Measurements from ENCODE around the gene DEFB116.

DNA sequence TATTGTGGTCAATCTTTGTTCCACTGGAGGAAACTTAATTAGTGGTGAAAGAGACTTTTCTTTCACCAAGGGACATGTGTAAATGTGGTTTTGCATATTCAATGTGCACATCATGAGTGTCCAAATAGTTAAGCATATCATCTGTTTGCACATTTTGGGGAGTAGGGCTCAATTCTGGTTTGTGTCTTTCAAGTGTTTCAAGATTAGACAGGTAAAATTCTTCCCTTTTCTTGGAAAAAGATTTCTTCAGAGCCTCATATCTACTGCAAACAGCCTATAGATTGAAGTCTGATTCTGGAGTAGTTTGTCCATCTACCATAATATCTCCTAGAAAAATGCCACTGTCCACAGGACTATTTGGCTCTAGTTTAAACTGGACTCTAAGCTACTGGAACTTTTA is 33.1 kb upstream of the DEFB116 start:
- TF ChIP-seq POLR2A (IDR thresholded peaks at IDR 0.05; ENCODE audit: low read depth) (no peak), CTCF (IDR thresholded peaks at IDR 0.05) (no peak), EP300 (IDR thresholded peaks at IDR 0.05) (no peak)

Measured in esophagus muscularis mucosa (tissue), 4 donors.